OCI-LY7 (cell line): ENCODE data around the gene MGRN1. TPM values are rescaled to one million over a fixed set of nuclear protein-coding genes. Genes with fewer than 3 reads are reported as not detected.

Source experiments
- BruUV-seq: library from RNA; stranded (reverse); fragments of 400-500 nt; replicated peaks from 2 replicates; lab custom pipeline; 2021; lab: Mats Ljungman, UMichigan
- CTCF ChIA-PET: fragments of 300-600 bp; sonication (Branson Sonifier 250); formaldehyde crosslinking; loops from one replicate; lab custom pipeline; 2022; ENCODE audit warnings: antibody characterized with exemption; ENCODE audit not compliant: unreplicated experiment; lab: Charles Lee
- POLR2A ChIA-PET: fragments of 300-600 bp; sonication (Branson Sonifier 250); formaldehyde crosslinking; loops from one replicate; lab custom pipeline; 2022; ENCODE audit warnings: antibody characterized with exemption; lab: Charles Lee
- DNase-seq: peaks from one replicate; pipeline ENCODE4 v3.0.0-alpha.2; 2015; ENCODE audit warnings: low spot score
- H2AFZ ChIP-seq: fragments of 200-600 bp; sonication (generic), shearing (Covaris generic); 2 replicates; pipeline ENCODE4 v1.6.1; 2014; ENCODE audit warnings: mild to moderate bottlenecking, antibody characterized with exemption, low read length, moderate library complexity
- H3K27ac ChIP-seq: fragments of 200-600 bp; sonication (generic); 2 replicates; pipeline ENCODE4 v1.5.1; 2014; ENCODE audit warnings: mixed run types, low read depth, mild to moderate bottlenecking, moderate library complexity, low read length, inconsistent platforms; ENCODE audit not compliant: poor library complexity, severe bottlenecking
- H3K36me3 ChIP-seq: fragments of 200-600 bp; sonication (generic); 2 replicates; pipeline ENCODE4 v1.6.1; 2014; ENCODE audit warnings: mild to moderate bottlenecking, antibody characterized with exemption, low read length, moderate library complexity, mixed read lengths; ENCODE audit not compliant: insufficient read depth
- H3K4me1 ChIP-seq: fragments of 200-600 bp; sonication (generic); 2 replicates; pipeline ENCODE4 v1.5.1; 2014; ENCODE audit warnings: mild to moderate bottlenecking, low read length; ENCODE audit not compliant: insufficient read depth, poor library complexity, severe bottlenecking
- H3K4me2 ChIP-seq: fragments of 200-600 bp; sonication (generic); 2 replicates; pipeline ENCODE4 v1.6.1; 2014; ENCODE audit warnings: mild to moderate bottlenecking, low read length
- H3K4me3 ChIP-seq: fragments of 200-600 bp; sonication (generic); 2 replicates; pipeline ENCODE4 v1.5.1; 2014; ENCODE audit warnings: mild to moderate bottlenecking, low read depth, low read length; ENCODE audit not compliant: poor library complexity, severe bottlenecking
- H3K79me2 ChIP-seq: fragments of 200-600 bp; sonication (generic); 2 replicates; pipeline ENCODE4 v1.6.1; 2016; ENCODE audit warnings: low read depth, mild to moderate bottlenecking, low read length, moderate library complexity, mixed read lengths; ENCODE audit not compliant: insufficient read depth
- H3K9me2 ChIP-seq: fragments of 200-600 bp; sonication (generic); 2 replicates; pipeline ENCODE4 v1.6.1; 2016; ENCODE audit warnings: mild to moderate bottlenecking, low read length, mixed read lengths; ENCODE audit not compliant: insufficient read depth
- H3K9me3 ChIP-seq: fragments of 200-600 bp; sonication (generic); 2 replicates; pipeline ENCODE4 v1.6.1; 2014; ENCODE audit warnings: mild to moderate bottlenecking, mixed run types, low read length, mixed read lengths
- H4K20me1 ChIP-seq: fragments of 200-600 bp; sonication (generic); 2 replicates; pipeline ENCODE4 v1.6.1; 2014; ENCODE audit warnings: mild to moderate bottlenecking, antibody characterized with exemption, low read length, moderate library complexity, mixed read lengths; ENCODE audit not compliant: insufficient read depth
- CTCF ChIP-seq: fragments of 200-600 bp; sonication (generic); conservative IDR thresholded peaks from 2 replicates; pipeline ENCODE4 v1.5.1; 2014; ENCODE audit warnings: mild to moderate bottlenecking, antibody characterized with exemption, low read length, moderate library complexity, mixed read lengths
- EZH2phosphoT487 ChIP-seq: fragments of 200-600 bp; sonication (generic); IDR thresholded peaks from 2 replicates; pipeline ENCODE4 v1.6.1; 2018; ENCODE audit warnings: low read depth, borderline replicate concordance, mild to moderate bottlenecking, mixed run types, antibody characterized with exemption, low read length, moderate library complexity, mixed read lengths
- intact Hi-C: fragments of 100-400 bp; cut with micrococcal nuclease; formaldehyde crosslinking; loops from one replicate; pipeline ENCODE4 v1.10.0; 2022; ENCODE audit not compliant: unreplicated experiment
- total RNA-seq, 2 experiments: library from RNA; depleted of rRNA in 1 of 2; stranded (reverse); fragments of >200 nt in 1 of 2; shearing (Covaris generic) in 1 of 2; gene quantifications; 2 replicates each; pipeline ENCODE4 v1.2.3, GENCODE V29; 2014 to 2022

MGRN1 gene
- total RNA-seq, 2 experiments from 2014 or later, result 14.1 to 43.1 TPM

GRCh38 chr16:4623593-4623992, 1.0 kb upstream of the MGRN1 start:
- Histone ChIP-seq H4K20me1 (no peaks in the 10 kb centered on the region), H3K27ac (no peak overlapping the region), H3K79me2 (peaks cover 23% of the 10 kb centered on the region; the same call in 1 of the 2 replicates), H2AFZ (peak overlapping the region; percentile 72; the same call in 1 of the 2 replicates), H3K9me2 (no peaks in the 10 kb centered on the region), H3K9me3 (no peaks in the 10 kb centered on the region), H3K36me3 (peaks cover 6% of the 10 kb centered on the region), H3K4me2 (peak overlapping the region; percentile 93; the same call in 1 of the 2 replicates), H3K4me3 (no peak overlapping the region), H3K4me1 (peaks cover 25% of the 10 kb centered on the region)
- CTCF ChIA-PET, result interaction anchor here (0.8 to 1.0 kb wide), 2 partner anchors 27 to 94 kb away, joined by 3 read pairs; no protein-coding TSS in a partner anchor
- no peak for DNase-seq
- POLR2A ChIA-PET, result interaction anchor here (1.0 kb wide), 1 partner anchor 12 kb away, joined by 4 read pairs; no protein-coding TSS in a partner anchor
- BruUV-seq, result no TSS peak
- intact Hi-C loops, result loop anchor here (5.0 kb wide), 1 partner anchor 316 kb away; no protein-coding TSS in a partner anchor
- TF ChIP-seq EZH2phosphoT487 (no peak), CTCF (no peak)

GRCh38 chr16:4624827-4625559, 367 bp downstream of the MGRN1 start:
- peak overlapping the region; percentile 72; the same call in 1 of the 2 replicates for H2AFZ ChIP-seq
- intact Hi-C loops, result loop anchor here (1.0 to 5.0 kb wide), 2 partner anchors 9 to 318 kb away; no protein-coding TSS in a partner anchor

More at GRCh38 chr16:4624827-4625559, 367 bp downstream of the MGRN1 start:
- CTCF ChIA-PET, result interaction anchor here (0.7 to 1.0 kb wide), 2 partner anchors 11 to 96 kb away, joined by 3 read pairs; no protein-coding TSS in a partner anchor
- POLR2A ChIA-PET, result interaction anchor here (1.0 to 1.5 kb wide), 3 partner anchors 11 to 19 kb away, joined by 3 to 4 read pairs (median 4); partner anchors contain the start of gene UBALD1
- TF ChIP-seq CTCF (no peak), EZH2phosphoT487 (no peak)
- peak overlapping the region; percentile 15 for H3K27ac ChIP-seq
- H3K4me2 ChIP-seq, result peak overlapping the region; percentile 93
- DNase-seq, result peak; percentile 54
- H3K36me3 ChIP-seq, result peaks cover 6% of the 10 kb centered on the region
- H3K9me2 ChIP-seq, result no peaks in the 10 kb centered on the region
- peaks cover 21% of the 10 kb centered on the region for H3K4me1 ChIP-seq
- no TSS peak for BruUV-seq
- no peaks in the 10 kb centered on the region for H3K9me3 ChIP-seq
- no peaks in the 10 kb centered on the region for H4K20me1 ChIP-seq
- peaks cover 26% of the 10 kb centered on the region; the same call in 1 of the 2 replicates for H3K79me2 ChIP-seq
- H3K4me3 ChIP-seq, result peak overlapping the region; percentile 99
